ENCODE data around the gene MTM1.

GRCh38 chrX:150696866-150697265, 128.4 kb downstream of the MTM1 start:
- TF ChIP-seq CTCF (IDR thresholded peaks at IDR 0.05) (no peak), POLR2A (IDR thresholded peaks at IDR 0.05) (no peak)
